HG03571 (cell line): ENCODE data around the gene MYOZ2.
"Not testable (repeated sequence)": the region's sequence is repeated elsewhere in the genome, so short reads cannot be mapped to it uniquely, and the experiment has no call there.

Experiments used
- ATAC-seq: cut with Tn5 transposase; IDR thresholded peaks from one replicate; pipeline ENCODE4 v1.9.1; 2021; ENCODE audit not compliant: unreplicated experiment

MYOZ2 gene

GRCh38 chr4:119125931-119126330, 9.7 kb upstream of the MYOZ2 start:
- ATAC-seq = no peak

GRCh38 chr4:119128148-119128547, 7.5 kb upstream of the MYOZ2 start:
- ATAC-seq = no peak

GRCh38 chr4:119130365-119131065, 5.1 kb upstream of the MYOZ2 start:
- no peak for ATAC-seq

- no peak for ATAC-seq
Measured at GRCh38 chr4:119131164-119131563, 4.5 kb upstream of the MYOZ2 start.

- no peak for ATAC-seq
Measured at GRCh38 chr4:119132306-119132705, 3.3 kb upstream of the MYOZ2 start.

- no peak for ATAC-seq
Measured at GRCh38 chr4:119136546-119136945, 914 bp downstream of the MYOZ2 start.

GRCh38 chr4:119138046-119138445, 2.4 kb downstream of the MYOZ2 start:
- ATAC-seq = no peak

- no peak for ATAC-seq
Measured at GRCh38 chr4:119139311-119139710, 3.7 kb downstream of the MYOZ2 start.

GRCh38 chr4:119139822-119140252, 4.2 kb downstream of the MYOZ2 start:
- ATAC-seq = no peak

GRCh38 chr4:119141283-119141682, 5.7 kb downstream of the MYOZ2 start:
- ATAC-seq = not testable (repeated sequence)

- no peak for ATAC-seq
Measured at GRCh38 chr4:119142833-119143232, 7.2 kb downstream of the MYOZ2 start.

GRCh38 chr4:119143341-119143740, 7.7 kb downstream of the MYOZ2 start:
- ATAC-seq = not testable (repeated sequence)

GRCh38 chr4:119149110-119149509, 13.5 kb downstream of the MYOZ2 start:
- no peak for ATAC-seq

- no peak for ATAC-seq
Measured at GRCh38 chr4:119151161-119151560, 15.5 kb downstream of the MYOZ2 start.

- no peak for ATAC-seq
Measured at GRCh38 chr4:119152741-119153140, 17.1 kb downstream of the MYOZ2 start.

- ATAC-seq = no peak
Measured at GRCh38 chr4:119162174-119162573, 26.5 kb downstream of the MYOZ2 start.

GRCh38 chr4:119165767-119166166, 30.1 kb downstream of the MYOZ2 start:
- ATAC-seq = no peak

- ATAC-seq = no peak
Measured at GRCh38 chr4:119170195-119170594, 34.6 kb downstream of the MYOZ2 start.

- no peak for ATAC-seq
Measured at GRCh38 chr4:119172223-119172622, 36.6 kb downstream of the MYOZ2 start.

- not testable (repeated sequence) for ATAC-seq
Measured at GRCh38 chr4:119173729-119174361, 38.2 kb downstream of the MYOZ2 start.

GRCh38 chr4:119179011-119179410, 43.4 kb downstream of the MYOZ2 start:
- no peak for ATAC-seq

- ATAC-seq = no peak
Measured at GRCh38 chr4:119184128-119184527, 48.5 kb downstream of the MYOZ2 start.

- no peak for ATAC-seq
Measured at GRCh38 chr4:119189638-119190037, 54.0 kb downstream of the MYOZ2 start.
